ENCODE data around the gene PTGDS. TPM values are rescaled to one million over a fixed set of nuclear protein-coding genes. Genes with fewer than 3 reads are reported as not detected.

PTGDS gene
- total RNA-seq, 1 donor from 2014 or later: not detected

DNA sequence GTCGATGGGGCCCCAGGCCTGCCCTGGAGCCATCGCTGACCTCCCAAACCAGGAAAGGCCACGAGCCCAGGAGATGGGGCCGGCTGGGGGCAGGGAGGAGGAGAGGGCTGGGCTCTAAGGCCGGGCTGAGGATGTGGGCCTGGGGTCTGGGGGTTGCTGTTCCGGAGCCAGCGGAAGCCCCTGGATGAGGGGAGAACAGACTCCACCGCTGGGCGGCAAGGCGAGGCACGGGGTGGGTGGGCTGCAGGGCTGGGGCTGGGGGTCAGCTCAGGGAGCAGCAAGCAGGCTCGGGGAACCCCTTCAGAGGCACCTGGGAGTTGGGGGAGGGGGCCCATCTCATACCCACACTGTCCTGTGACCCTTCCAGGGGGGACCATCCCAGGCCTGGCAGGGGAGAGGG is 13.6 kb upstream of the PTGDS start:
- peaks cover 7% of the 10 kb centered on the region for H3K27me3 Mint-ChIP-seq (ENCODE audit: unreplicated experiment)
- H3K4me1 Mint-ChIP-seq (ENCODE audit: unreplicated experiment): no peaks in the 10 kb centered on the region
- H3K9me3 Mint-ChIP-seq (ENCODE audit: unreplicated experiment): no peaks in the 10 kb centered on the region
- no peak for DNase-seq (ENCODE audit: low spot score)
- TF ChIP-seq, protein P1, sequence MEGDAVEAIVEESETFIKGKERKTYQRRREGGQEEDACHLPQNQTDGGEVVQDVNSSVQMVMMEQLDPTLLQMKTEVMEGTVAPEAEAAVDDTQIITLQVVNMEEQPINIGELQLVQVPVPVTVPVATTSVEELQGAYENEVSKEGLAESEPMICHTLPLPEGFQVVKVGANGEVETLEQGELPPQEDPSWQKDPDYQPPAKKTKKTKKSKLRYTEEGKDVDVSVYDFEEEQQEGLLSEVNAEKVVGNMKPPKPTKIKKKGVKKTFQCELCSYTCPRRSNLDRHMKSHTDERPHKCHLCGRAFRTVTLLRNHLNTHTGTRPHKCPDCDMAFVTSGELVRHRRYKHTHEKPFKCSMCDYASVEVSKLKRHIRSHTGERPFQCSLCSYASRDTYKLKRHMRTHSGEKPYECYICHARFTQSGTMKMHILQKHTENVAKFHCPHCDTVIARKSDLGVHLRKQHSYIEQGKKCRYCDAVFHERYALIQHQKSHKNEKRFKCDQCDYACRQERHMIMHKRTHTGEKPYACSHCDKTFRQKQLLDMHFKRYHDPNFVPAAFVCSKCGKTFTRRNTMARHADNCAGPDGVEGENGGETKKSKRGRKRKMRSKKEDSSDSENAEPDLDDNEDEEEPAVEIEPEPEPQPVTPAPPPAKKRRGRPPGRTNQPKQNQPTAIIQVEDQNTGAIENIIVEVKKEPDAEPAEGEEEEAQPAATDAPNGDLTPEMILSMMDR (IDR thresholded peaks at IDR 0.05; ENCODE audit: unreplicated experiment): no peak
- no peaks in the 10 kb centered on the region for H3K36me3 Mint-ChIP-seq (ENCODE audit: low read depth, unreplicated experiment)
- H3K4me3 Mint-ChIP-seq (ENCODE audit: unreplicated experiment): no peak overlapping the region
- no peak overlapping the region for H3K27ac Mint-ChIP-seq (ENCODE audit: unreplicated experiment)

DNA sequence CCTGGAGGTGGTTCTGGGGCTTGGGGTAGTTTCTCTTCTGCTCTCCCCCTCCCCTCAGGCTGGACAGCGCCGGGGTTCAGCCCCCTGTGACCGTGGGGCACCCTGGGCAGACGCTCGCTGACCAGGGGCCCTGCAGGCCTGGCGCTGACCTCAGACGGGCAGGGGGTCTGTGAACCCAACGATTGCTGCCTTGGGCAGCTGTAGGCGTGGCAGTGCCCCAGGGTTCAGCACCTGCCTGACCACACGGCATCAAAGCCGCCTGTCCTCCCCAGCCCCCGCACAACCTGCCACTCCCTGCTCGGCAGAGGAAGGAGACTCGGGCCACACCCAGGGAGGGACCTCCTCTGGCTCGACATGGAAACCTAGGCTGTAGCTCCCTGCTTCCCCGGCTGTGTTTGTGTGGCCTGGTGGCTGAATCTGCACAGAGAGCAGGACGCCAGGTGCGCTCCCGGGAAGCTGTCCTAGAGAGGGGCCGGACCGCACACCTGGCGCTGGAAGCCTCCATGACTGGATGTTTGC is 13.1 kb upstream of the PTGDS start:
- Mint-ChIP-seq H3K9me3 (ENCODE audit: unreplicated experiment) (no peaks in the 10 kb centered on the region), H3K36me3 (ENCODE audit: low read depth, unreplicated experiment) (no peaks in the 10 kb centered on the region), H3K27me3 (ENCODE audit: unreplicated experiment) (peaks cover 6% of the 10 kb centered on the region), H3K4me3 (ENCODE audit: unreplicated experiment) (no peak overlapping the region), H3K27ac (ENCODE audit: unreplicated experiment) (no peak overlapping the region), H3K4me1 (ENCODE audit: unreplicated experiment) (no peaks in the 10 kb centered on the region)
- DNase-seq (ENCODE audit: low spot score): no peak
- TF ChIP-seq, protein P1 (IDR thresholded peaks at IDR 0.05; ENCODE audit: unreplicated experiment): no peak

DNA sequence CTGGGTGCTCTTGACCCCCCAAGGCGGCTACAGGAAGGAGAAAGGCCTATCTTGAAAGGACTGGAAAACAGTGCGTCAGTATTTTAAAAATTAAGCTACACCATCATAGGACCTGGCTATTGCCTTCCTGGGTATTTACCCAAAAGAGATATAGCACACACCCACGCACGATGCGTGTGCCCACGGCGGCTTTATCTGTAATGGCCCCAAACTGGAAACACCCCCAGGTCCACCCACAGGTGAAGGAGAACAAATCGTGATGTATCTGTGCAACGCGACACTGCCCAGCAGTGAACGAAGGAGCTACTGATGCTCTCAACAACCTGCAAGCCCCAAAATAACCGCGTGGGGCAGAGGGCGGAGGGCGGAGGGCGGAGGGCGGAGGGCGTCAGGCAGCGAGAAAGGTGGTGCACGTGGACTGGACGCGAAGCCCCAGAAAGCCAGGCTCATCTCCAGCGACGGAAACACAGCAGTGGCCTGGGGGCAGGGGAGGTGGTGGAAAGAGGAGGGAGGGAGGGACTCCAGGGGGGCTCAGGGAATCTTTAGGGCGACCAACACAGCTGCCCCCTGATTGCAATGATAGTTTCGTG is 12.4 kb upstream of the PTGDS start:
- Mint-ChIP-seq H3K4me3 (ENCODE audit: unreplicated experiment) (no peak overlapping the region), H3K27ac (ENCODE audit: unreplicated experiment) (no peak overlapping the region), H3K4me1 (ENCODE audit: unreplicated experiment) (no peaks in the 10 kb centered on the region), H3K27me3 (ENCODE audit: unreplicated experiment) (peaks cover 6% of the 10 kb centered on the region), H3K36me3 (ENCODE audit: low read depth, unreplicated experiment) (no peaks in the 10 kb centered on the region), H3K9me3 (ENCODE audit: unreplicated experiment) (no peaks in the 10 kb centered on the region)
- no peak for DNase-seq (ENCODE audit: low spot score)
- TF ChIP-seq, protein P1 (IDR thresholded peaks at IDR 0.05; ENCODE audit: unreplicated experiment): no peak

- TF ChIP-seq, protein P1 (IDR thresholded peaks at IDR 0.05; ENCODE audit: unreplicated experiment): no peak
- no peak overlapping the region for H3K4me3 Mint-ChIP-seq (ENCODE audit: unreplicated experiment)
- H3K36me3 Mint-ChIP-seq (ENCODE audit: low read depth, unreplicated experiment): no peaks in the 10 kb centered on the region
- no peak overlapping the region for H3K27ac Mint-ChIP-seq (ENCODE audit: unreplicated experiment)
- H3K27me3 Mint-ChIP-seq (ENCODE audit: unreplicated experiment): peaks cover 6% of the 10 kb centered on the region
- no peak for DNase-seq (ENCODE audit: low spot score)
- H3K4me1 Mint-ChIP-seq (ENCODE audit: unreplicated experiment): no peaks in the 10 kb centered on the region
- H3K9me3 Mint-ChIP-seq (ENCODE audit: unreplicated experiment): no peaks in the 10 kb centered on the region
Observed at GRCh38 chr9:136965771-136966484, 11.4 kb upstream of the PTGDS start.
